ENCODE results near the gene PLK2. TPM values are rescaled to one million over a fixed set of nuclear protein-coding genes. Genes with fewer than 3 reads are reported as not detected.

Gene PLK2
- total and polyA plus RNA-seq, 9 of the 15 experiments (the other 6 are each of a cell fraction or from before 2014, with no cell fraction given): 0.58 TPM; not detected in 8

DNA sequence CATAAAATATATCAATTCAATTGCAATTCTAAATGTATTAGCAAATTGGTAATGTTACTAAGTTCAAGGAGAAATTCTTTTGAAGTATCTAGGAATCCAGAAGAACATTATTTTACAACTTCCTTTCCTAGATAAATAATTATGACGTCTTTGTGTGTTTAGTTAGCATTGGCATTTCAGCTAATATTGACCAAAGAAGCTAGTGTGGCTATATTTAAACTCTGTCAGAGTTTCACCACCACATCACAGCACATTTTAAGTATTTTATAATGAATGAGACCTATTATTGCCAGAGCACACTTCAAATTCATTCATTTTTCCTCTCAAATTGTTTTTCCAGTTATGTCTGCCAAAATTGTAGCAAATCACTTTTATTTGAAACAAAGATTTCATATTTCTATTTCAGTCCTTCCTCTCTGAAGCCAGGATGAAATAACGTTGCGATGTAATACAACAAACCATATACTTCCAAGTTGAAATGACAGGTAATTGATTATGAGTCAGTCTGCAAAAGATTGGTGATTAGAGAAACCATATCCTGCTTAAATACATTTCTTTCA lies 18.9 kb downstream of the PLK2 start (continued):
- TF ChIP-seq, protein P1, sequence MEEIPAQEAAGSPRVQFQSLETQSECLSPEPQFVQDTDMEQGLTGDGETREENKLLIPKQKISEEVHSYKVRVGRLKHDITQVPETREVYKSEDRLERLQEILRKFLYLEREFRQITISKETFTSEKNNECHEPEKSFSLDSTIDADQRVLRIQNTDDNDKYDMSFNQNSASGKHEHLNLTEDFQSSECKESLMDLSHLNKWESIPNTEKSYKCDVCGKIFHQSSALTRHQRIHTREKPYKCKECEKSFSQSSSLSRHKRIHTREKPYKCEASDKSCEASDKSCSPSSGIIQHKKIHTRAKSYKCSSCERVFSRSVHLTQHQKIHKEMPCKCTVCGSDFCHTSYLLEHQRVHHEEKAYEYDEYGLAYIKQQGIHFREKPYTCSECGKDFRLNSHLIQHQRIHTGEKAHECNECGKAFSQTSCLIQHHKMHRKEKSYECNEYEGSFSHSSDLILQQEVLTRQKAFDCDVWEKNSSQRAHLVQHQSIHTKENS (CRISPR knock-in tag; IDR thresholded peaks at IDR 0.05): no peak
- no peak for TF ChIP-seq KLF6 (CRISPR knock-in tag; IDR thresholded peaks at IDR 0.05; ENCODE audit: borderline replicate concordance)
- no peak for TF ChIP-seq EP300 (IDR thresholded peaks at IDR 0.05; ENCODE audit: low read length)
- no peak for TF ChIP-seq TAF7 (tag; IDR thresholded peaks at IDR 0.05)
- no peak for TF ChIP-seq RAD51 (IDR thresholded peaks at IDR 0.05; ENCODE audit: borderline replicate concordance, low read depth)
- TF ChIP-seq, protein P2, sequence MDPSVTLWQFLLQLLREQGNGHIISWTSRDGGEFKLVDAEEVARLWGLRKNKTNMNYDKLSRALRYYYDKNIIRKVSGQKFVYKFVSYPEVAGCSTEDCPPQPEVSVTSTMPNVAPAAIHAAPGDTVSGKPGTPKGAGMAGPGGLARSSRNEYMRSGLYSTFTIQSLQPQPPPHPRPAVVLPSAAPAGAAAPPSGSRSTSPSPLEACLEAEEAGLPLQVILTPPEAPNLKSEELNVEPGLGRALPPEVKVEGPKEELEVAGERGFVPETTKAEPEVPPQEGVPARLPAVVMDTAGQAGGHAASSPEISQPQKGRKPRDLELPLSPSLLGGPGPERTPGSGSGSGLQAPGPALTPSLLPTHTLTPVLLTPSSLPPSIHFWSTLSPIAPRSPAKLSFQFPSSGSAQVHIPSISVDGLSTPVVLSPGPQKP (CRISPR knock-in tag; IDR thresholded peaks at IDR 0.05): no peak
- TF ChIP-seq, protein P3, sequence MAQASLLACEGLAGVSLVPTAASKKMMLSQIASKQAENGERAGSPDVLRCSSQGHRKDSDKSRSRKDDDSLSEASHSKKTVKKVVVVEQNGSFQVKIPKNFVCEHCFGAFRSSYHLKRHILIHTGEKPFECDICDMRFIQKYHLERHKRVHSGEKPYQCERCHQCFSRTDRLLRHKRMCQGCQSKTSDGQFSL (CRISPR knock-in tag; IDR thresholded peaks at IDR 0.05): no peak
- TF ChIP-seq, protein P3 (tag; IDR thresholded peaks at IDR 0.05): no peak
